Loucy (cell line): ENCODE results near the gene IFNA10.
"Not testable (repeated sequence)": the region's sequence is repeated elsewhere in the genome, so short reads cannot be mapped to it uniquely, and the experiment has no call there.

Experiments used
- H2AFZ ChIP-seq: fragments of 200-600 bp; sonication (generic); 2 replicates; pipeline ENCODE4 v1.6.0; 2016; ENCODE audit warnings: antibody characterized with exemption, mild to moderate bottlenecking, low read length, moderate library complexity
- H3F3A ChIP-seq: fragments of 200-600 bp; 2 replicates; pipeline ENCODE4 v1.6.0; 2016; ENCODE audit warnings: antibody characterized with exemption, low read depth, mild to moderate bottlenecking
- H3K27me3 ChIP-seq: fragments of 200-600 bp; sonication (generic); 2 replicates; pipeline ENCODE4 v1.6.1; 2014; ENCODE audit warnings: low read length, mild to moderate bottlenecking; ENCODE audit not compliant: insufficient read depth, poor library complexity, severe bottlenecking
- H3K36me3 ChIP-seq: fragments of 200-600 bp; sonication (generic); 2 replicates; pipeline ENCODE4 v1.6.1; 2016; ENCODE audit warnings: low read length; ENCODE audit not compliant: insufficient read depth
- H3K4me1 ChIP-seq: fragments of 200-600 bp; sonication (generic); 2 replicates; pipeline ENCODE4 v1.5.1; 2014; ENCODE audit warnings: low read length, mild to moderate bottlenecking; ENCODE audit not compliant: insufficient read depth, poor library complexity, severe bottlenecking
- H3K4me2 ChIP-seq: fragments of 200-600 bp; sonication (generic); 2 replicates; pipeline ENCODE4 v1.6.0; 2014; ENCODE audit warnings: antibody characterized with exemption, low read length, low read depth, mild to moderate bottlenecking; ENCODE audit not compliant: poor library complexity, severe bottlenecking
- H3K4me3 ChIP-seq: fragments of 200-600 bp; sonication (generic); 2 replicates; pipeline ENCODE4 v1.5.1; 2014; ENCODE audit warnings: low read length, mild to moderate bottlenecking, mixed read lengths; ENCODE audit not compliant: poor library complexity, severe bottlenecking
- H3K79me2 ChIP-seq: fragments of 200-600 bp; sonication (generic); 2 replicates; pipeline ENCODE4 v1.6.1; 2014; ENCODE audit warnings: low read length; ENCODE audit not compliant: insufficient read depth
- H3K9ac ChIP-seq: fragments of 200-600 bp; sonication (generic); 2 replicates; pipeline ENCODE4 v1.6.0; 2014; ENCODE audit warnings: mild to moderate bottlenecking, low read depth, low read length, moderate library complexity; ENCODE audit not compliant: poor library complexity, severe bottlenecking
- H3K9me2 ChIP-seq: fragments of 200-600 bp; sonication (generic); replicated peaks from 2 replicates; pipeline ENCODE4 v1.6.1; 2016; ENCODE audit warnings: low read depth, low read length, mixed read lengths
- H3K9me3 ChIP-seq: fragments of 200-600 bp; sonication (generic); 2 replicates; pipeline ENCODE4 v1.6.1; 2014; ENCODE audit warnings: mild to moderate bottlenecking, antibody characterized with exemption, low read length, low read depth; ENCODE audit not compliant: insufficient read depth
- H4K20me1 ChIP-seq: fragments of 200-600 bp; sonication (generic); 2 replicates; pipeline ENCODE4 v1.6.0; 2014; ENCODE audit warnings: antibody characterized with exemption, low read length, mild to moderate bottlenecking; ENCODE audit not compliant: insufficient read depth, poor library complexity, severe bottlenecking
- EZH2phosphoT487 ChIP-seq: fragments of 200-600 bp; IDR thresholded peaks from 2 replicates; pipeline ENCODE4 v1.6.1; 2018; ENCODE audit warnings: antibody characterized with exemption, mild to moderate bottlenecking, moderate library complexity, borderline replicate concordance
- TF ChIP-seq, protein P1 (sequence below): fragments of 200-600 bp; sonication (generic); conservative IDR thresholded peaks from 2 replicates; pipeline ENCODE4 v1.5.1; 2014; ENCODE audit warnings: mild to moderate bottlenecking, antibody characterized with exemption, low read length

Gene IFNA10

GRCh38 chr9:21213411-21214326, 6.7 kb upstream of the IFNA10 start:
- not testable (repeated sequence) for H3K9ac ChIP-seq, H3K9me3 ChIP-seq, H3K36me3 ChIP-seq, H3K27me3 ChIP-seq, H3K4me1 ChIP-seq, H3K9me2 ChIP-seq, H3K4me2 ChIP-seq, H4K20me1 ChIP-seq, H3F3A ChIP-seq, H3K79me2 ChIP-seq, H3K4me3 ChIP-seq
- H2AFZ ChIP-seq: peak overlapping the region; percentile 88
- TF ChIP-seq, protein P1, sequence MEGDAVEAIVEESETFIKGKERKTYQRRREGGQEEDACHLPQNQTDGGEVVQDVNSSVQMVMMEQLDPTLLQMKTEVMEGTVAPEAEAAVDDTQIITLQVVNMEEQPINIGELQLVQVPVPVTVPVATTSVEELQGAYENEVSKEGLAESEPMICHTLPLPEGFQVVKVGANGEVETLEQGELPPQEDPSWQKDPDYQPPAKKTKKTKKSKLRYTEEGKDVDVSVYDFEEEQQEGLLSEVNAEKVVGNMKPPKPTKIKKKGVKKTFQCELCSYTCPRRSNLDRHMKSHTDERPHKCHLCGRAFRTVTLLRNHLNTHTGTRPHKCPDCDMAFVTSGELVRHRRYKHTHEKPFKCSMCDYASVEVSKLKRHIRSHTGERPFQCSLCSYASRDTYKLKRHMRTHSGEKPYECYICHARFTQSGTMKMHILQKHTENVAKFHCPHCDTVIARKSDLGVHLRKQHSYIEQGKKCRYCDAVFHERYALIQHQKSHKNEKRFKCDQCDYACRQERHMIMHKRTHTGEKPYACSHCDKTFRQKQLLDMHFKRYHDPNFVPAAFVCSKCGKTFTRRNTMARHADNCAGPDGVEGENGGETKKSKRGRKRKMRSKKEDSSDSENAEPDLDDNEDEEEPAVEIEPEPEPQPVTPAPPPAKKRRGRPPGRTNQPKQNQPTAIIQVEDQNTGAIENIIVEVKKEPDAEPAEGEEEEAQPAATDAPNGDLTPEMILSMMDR: peak; percentile 61

DNA sequence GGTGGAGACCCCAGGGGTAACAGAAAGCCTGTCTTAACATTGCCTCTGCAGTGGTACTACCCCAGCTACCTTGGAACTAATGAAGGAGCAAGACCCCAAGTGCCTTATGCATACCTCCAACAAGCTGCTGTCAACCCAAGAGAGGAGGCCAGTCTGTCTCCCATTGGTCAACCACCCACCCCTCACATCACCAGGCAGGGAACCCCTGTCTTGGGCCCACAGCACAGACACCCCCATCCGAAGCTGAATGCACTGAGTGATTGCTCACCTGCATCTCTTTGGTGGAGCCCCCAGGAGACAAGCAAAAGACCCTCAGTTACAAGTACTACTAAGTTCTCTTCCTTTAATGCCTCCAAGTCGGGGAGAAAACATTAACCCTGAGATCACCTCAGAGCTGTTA, 5.2 kb upstream of the IFNA10 start:
- not testable (repeated sequence) for H3K36me3 ChIP-seq, H3K4me3 ChIP-seq

GRCh38 chr9:21210782-21211181, 3.8 kb upstream of the IFNA10 start:
- H4K20me1 ChIP-seq, H2AFZ ChIP-seq, H3K4me1 ChIP-seq, H3K4me2 ChIP-seq, H3K4me3 ChIP-seq, H3K36me3 ChIP-seq, H3K27me3 ChIP-seq, H3K9ac ChIP-seq, H3F3A ChIP-seq, H3K9me3 ChIP-seq, H3K9me2 ChIP-seq, H3K79me2 ChIP-seq: not testable (repeated sequence)

More for the DNA sequence above, 5.2 kb upstream of the IFNA10 start:
- not testable (repeated sequence) for H3K4me1 ChIP-seq, H3K9me3 ChIP-seq, H3K4me2 ChIP-seq, H3F3A ChIP-seq, H3K9me2 ChIP-seq, H3K79me2 ChIP-seq, H3K27me3 ChIP-seq, H2AFZ ChIP-seq, H3K9ac ChIP-seq, H4K20me1 ChIP-seq

DNA sequence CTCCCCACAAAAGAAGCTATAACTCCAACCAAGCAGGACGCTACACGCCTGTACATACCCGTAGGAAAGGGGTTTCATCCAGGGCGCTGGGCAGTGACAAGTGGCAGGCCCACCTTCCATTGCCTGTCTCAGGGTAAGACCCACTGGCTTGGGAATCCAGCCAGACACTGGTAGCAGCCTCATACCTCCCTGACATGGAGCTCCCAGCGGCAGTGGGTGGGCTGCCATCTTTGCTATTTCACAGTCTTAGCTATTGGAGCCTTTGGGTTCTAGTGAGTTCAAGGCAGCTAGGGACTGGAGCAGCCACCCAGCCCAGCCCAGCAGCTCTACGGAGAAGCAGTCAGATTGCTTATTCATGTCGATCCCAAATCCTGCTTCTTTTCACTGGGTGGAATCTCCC, 3.4 kb upstream of the IFNA10 start:
- no peaks in the 10 kb centered on the region for H3K4me1 ChIP-seq
- no peaks in the 10 kb centered on the region for H4K20me1 ChIP-seq
- no peak overlapping the region for H3K4me2 ChIP-seq
- H3K9me3 ChIP-seq: no peaks in the 10 kb centered on the region
- H3K27me3 ChIP-seq: no peaks in the 10 kb centered on the region
- no peaks in the 10 kb centered on the region for H3K9me2 ChIP-seq
- no peak overlapping the region for H3K9ac ChIP-seq
- H3K79me2 ChIP-seq: no peaks in the 10 kb centered on the region
- no peak overlapping the region for H3K4me3 ChIP-seq
- no peak for TF ChIP-seq EZH2phosphoT487
- TF ChIP-seq, protein P1: no peak
- no peak overlapping the region for H2AFZ ChIP-seq
- H3K36me3 ChIP-seq: no peaks in the 10 kb centered on the region
- no peaks in the 10 kb centered on the region for H3F3A ChIP-seq
